HK-2 (cell line): Measurements from ENCODE around the gene CDX1.

Experiments
- DNase-seq: peaks from one replicate; pipeline ENCODE4 v3.0.0-alpha.2; 2018; ENCODE audit not compliant: unreplicated experiment

CDX1 gene

DNA sequence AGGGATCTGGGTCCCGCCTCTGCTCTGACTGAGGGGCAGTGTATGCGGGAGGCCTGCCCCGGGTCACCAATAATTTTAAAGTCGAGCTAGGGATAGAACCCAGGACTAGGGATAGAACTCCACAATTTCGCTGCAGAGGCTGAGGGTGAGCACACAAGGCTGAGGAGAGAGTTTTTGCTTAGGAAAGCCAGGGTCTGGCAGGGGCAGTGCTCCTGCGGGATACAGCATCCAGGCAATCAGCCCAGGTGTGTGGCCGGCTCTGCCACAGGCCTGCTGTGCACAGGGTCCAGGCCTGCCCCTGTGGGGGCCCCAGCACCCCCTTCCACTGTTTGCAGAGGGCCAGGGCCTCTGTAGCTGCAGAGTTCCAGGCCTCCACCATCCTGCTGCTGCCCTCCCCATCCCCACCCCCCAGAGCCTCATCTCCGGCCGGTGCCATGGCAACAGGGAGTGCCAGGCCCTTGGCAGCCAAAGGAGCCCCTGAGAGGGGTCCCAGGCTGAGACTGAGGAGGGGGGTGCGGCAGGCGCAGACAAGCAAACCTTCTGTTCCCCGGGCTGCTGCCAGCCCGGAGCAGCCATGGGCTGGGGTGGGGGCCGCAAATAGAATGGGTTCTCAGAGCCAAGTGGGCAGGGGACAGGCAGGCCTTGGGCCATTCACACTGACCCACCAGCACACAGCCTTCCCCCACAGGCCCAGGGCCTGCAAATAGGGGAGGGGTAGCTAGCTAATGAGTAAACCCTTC, 19.5 kb upstream of the CDX1 start:
- DNase-seq = no peak

DNA sequence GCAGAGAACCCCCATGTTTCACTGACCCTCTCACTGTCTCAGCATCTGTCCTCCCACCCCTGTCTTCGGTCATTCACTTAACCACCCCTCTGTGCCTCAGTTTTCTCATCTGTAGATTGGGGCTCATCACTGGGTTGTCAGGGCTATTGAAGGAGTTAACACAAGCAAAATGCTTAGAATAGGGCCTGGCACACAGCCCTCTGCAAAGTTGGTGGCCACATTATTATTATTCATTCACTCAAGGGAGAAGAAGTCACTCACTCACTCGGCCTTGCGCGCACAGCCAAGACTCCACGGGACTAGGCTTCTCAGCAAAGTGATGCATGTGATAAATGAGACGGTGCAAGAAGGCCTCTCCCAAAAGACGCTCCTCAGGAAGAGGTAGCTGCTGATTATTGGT, 18.9 kb upstream of the CDX1 start:
- no peak for DNase-seq

DNA sequence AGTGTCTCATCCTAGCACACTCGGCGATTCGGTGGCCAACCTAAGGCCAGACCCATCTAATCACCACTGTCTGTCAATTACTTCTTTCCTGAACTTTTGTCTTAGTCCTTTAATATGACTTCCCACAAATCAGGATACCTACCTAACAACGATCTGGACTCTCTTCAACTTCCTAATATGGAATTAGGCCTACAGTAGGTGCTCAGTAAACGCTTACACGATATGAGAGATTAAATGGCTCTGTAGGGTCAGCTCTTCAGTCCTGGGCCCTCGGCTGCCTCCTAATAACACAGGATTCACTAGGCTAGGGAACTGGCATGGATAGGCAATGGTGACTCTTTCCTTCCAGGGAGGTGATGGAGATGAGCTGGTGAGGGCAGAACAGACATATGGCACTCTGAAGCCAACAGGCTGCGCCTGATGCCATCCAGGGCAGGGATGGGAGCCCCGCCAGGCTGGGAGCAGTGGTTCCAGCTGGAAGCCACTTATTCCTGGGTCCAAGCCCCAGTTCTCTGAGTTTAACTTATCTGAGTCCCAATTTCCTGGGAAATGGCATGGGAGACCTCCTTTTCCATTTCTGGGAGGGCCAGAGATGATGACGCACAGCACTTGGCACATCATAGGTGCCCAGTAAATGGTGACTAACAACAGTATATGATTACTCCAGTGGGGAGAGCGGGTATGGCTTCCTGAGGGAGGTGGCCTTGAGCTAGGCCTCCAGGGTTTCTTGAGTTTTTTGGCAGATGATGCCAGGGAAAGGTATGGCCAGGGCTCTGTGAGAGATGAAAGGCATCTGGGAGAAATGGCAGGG, 18.3 kb upstream of the CDX1 start:
- no peak for DNase-seq

DNA sequence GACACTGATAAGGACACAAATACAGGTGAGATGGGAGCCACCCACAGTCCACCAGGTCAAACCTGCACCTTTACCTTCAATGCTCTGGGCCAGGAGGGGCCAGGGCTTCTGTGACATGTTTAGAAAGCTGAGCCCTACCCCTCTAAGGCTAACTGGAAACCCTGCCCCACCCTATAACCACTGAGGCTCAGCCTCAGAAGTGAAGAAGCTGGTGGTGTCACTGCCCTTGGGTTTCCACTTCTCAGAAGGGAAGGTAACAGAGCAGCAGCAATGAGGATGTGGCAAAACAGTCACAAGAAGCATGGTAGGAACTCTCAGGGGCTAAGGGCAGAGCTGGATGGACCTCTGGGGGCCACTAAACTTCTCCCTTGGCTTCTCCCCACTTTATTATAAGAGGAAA, 17.0 kb upstream of the CDX1 start:
- no peak for DNase-seq

DNA sequence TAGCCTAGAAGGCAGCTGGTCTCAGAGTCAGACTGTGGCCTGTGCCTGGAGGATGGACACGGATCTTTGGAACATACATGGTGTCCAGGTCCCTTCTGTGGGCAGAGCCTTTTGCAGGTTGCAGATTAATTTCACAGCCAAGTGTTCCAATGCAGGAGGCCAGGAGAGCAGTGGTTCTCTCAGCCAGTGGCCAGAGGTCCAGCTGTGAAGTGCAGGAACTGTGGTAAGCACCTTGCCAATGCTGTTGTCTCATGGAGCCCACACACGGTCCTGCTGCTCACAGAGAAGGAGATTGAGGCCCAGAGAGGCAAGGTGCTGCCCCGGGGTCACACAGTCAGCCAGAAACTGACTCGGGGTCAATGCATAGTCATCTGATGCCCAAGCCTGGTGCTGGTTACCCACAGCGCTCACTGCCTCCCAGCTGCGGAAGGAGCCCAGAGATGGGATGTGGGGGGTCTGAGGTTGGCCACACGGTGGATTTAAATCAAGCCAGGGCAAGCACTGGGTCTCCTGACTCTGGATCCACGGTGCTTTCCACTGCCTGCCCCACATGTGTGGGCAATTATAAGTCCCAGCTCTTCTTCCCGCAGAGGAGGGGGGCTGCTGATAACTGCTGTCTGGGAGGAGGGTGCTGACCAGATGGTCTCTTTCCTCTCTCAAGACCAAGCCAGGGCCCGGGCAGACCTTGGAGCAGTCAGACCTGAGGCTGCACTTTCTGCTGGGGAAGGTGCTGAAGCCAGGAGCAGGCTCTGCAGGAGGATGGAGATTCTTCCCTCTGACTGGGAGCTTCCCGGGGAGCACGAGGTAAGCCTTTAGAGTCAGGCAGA, 13.7 kb upstream of the CDX1 start:
- DNase-seq = no peak

DNA sequence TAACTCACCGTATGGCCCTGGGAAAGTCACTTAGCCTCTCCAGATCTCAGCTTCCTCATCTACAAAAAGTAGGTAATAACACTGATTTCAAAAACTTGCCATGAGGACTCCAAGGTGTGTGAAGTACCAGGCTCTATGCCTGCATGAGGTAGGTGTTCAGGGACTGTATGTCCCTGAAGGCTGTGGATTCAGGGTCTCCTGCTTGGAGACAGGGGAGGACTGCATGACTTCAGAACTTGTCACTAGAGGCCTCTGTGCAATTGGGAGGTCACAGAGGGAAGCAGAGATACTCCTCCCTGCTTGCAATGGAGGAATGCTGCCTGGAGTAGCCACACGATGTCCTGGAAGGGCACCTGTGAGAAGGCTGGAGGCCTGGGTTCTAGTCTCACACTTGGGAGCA, 13.1 kb upstream of the CDX1 start:
- DNase-seq = no peak

DNA sequence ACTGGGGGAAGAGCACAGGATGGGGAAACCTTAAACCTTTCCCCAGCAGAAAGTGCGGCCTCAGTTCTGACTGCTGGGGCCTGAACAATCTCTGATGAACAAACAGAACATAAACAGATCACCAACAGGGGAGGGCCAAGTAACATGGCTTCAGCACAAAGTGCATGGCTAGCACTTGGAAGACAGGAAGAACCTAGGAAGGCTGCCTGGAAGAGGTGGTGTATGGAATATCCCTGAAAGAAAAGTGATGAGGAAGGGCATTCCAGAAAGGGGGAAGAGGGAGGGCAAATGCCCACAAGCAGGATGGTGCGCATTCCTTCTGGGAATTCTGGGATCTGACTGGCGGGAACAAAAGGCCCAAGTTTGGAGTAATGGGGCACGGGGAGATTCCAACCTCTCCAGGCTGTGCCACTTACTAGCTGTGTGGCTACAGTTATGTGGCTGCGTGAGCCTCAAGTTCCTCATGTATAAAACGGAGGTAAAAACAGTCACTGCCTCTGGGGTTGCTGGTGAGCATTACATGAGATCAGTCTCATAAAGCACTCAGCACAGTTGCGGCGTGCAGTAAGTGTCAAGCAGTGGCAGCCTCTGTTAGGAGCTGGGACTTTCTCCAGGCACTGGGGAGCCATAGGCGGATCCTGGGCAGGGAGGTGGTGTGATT, 12.5 kb upstream of the CDX1 start:
- no peak for DNase-seq

DNA sequence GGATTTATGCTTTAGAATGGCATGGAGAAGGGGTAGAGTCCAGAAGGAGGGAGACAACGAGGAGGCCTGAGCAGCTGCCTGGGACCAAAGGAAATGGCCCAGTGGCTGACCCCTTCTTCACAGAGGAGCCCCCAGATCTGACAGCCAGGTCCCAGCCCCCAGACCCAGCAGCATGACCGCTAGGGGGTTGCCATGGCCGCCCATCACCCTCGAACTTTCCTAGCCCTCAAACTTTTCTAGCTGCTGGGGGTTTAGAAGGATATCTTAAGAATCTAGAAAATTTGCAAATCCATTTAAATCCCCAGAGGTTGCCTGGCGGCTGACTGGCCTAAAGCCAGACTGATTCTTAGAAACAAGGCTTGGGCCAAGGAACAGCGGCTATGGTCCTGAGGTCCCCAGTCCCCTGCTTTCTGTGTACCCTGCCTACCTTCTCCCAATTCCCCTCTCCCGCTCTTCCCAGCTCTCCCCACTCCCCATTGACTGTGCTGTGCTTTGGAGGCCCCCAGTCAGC, 11.9 kb upstream of the CDX1 start:
- no peak for DNase-seq

DNA sequence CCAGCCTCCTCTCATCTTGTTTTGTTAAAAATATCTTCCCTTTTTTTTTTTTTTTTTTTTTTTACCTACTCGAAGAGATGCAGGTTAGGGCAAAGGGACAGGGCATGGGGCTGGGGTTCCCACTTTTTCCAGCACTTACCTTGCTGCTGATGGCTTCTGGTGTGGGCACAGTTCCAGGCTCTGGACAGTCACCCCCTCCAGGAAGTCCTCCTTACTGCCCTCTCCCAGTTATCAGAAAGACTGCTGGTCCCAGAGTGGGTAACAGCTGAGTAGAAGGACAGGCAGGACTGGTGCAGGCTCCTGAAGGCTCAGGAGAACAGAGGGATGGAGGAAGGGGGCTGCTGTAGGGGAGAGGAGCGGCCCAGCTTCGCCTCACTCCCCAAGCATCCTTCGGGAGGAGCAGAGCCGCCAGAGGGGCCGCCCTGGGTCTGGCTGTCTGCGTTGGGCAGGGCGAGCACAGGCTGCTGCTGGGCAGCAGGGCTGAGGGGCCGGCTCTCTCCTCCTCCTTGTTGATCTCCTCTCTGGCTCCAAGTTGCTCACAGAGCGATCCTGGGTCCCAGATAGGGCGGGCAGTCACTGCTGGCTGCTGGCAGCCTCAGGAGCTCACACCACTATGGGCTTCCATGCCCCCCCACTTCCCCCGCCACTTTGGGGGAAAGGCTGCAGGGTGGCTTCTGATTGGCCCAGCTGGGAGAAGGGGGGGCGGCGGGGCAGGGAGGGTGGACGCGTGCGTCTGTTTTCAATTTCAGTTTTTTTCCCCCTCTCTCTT, 11.1 kb upstream of the CDX1 start, which contains the start of gene PDGFRB:
Gene PDGFRB (minus strand): TSS at position 588 of the 769 bp plus-strand sequence. CDS start 18,798 bp downstream, outside the sequence.
- no peak for DNase-seq

DNA sequence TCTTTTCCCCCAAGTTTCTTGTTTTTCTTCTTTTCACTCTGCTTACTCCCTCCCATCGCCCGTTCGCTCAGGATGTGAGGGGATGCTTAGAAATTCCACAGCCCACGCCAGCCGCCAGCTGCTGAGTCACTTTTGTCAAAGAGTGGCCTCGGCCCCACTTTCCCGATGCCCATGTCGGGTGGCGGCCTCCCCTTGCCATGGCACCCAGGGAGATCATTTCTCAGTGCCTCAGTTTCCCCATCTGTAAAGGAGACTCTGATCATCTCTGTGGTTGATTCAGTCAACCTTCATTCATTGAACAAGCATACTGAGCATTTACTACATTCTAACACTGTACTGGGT, 10.6 kb upstream of the CDX1 start:
- no peak for DNase-seq

DNA sequence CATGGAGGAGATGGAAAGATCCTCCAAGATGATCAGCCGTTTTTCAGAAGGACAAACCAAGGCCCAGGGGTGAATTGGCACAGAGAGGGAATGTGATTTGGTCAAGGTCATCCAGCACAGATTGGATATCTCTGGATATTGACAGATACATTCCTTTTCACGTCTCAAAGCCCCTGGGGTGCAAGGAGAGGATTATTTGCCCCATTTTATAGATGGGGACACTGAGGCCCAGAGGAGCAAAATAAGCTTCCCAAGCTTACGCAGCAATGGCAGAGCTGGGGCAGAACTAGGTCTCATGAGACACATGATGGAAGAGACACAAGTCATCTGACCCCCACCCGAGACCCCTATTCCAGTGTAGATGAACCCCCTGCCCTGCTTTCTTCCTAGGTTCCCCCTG, 10.0 kb upstream of the CDX1 start:
- no peak for DNase-seq

DNA sequence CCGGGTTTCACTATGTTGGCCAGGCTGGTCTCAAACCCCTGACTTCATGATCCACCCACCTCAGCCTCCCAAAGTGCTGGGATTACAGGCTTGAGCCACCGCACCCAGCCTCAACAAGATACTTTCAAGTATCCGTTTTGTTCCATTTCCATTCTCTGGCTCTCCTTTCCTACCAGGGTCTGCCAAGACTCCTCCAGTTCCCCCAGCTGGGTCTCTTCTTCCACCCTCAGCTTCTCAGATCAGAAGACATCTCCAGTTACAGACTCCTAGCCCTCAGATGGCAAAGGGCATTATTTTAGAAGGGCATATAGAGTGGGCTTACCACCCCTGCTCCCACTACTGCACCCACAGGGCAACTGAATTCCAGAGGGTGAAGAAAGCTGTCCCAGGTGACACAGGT, 9.4 kb upstream of the CDX1 start:
- DNase-seq = no peak

DNA sequence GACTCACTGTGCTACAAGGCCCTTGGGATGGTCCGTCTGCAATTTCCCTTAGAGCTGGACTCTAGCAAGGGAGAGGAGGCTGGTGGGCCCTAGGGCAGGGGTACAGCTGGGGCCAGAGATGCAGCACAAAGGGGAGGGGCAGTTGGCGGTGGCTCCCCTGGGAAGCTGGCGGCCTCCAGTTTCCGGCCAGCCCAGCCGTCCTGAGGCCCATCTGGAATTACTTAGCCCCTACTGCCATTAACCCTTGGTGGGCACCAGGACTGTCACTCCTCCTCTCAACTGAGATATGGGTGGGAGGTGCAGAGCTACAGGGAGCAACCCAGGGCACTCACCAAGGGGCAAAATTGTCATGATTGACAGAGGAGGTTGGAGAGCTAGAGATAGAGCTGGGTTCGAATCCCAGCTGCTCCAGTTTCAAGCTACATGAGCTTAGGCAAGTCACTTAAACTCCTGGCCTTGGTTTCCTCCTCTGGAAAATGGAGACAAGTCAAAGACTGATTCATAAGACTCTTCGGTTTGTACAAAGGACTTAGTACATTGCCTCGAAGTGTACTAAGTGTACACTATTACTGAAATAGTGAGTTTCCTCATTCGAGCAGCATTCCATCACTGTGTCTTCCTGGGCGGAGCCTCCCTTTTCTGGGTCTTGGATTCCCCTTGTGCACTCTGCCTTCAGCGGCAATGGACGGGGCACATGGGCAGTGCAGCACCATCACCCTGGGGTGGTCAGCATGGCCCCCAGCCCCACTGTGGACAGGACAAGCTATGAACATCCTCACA, 8.2 kb upstream of the CDX1 start:
- DNase-seq = no peak

DNA sequence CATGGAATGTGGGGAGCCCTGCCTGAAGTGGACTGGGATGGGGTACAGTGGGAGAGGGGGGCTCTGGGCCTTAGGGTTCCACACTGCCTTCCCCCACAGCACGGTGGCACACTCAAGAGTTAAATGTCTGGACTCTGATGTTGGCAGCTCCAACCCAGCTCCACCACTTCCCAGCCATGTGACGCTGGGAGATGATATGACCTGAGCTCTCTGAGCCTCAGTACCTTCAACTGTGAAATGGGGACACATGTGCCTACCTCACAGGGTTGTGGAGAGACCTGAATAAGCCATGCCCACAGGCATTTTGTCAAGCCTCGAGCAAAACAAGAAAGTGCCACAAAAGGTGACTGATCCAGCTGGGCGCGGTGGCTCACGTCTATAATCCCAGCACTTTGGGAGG, 7.5 kb upstream of the CDX1 start:
- no peak for DNase-seq

DNA sequence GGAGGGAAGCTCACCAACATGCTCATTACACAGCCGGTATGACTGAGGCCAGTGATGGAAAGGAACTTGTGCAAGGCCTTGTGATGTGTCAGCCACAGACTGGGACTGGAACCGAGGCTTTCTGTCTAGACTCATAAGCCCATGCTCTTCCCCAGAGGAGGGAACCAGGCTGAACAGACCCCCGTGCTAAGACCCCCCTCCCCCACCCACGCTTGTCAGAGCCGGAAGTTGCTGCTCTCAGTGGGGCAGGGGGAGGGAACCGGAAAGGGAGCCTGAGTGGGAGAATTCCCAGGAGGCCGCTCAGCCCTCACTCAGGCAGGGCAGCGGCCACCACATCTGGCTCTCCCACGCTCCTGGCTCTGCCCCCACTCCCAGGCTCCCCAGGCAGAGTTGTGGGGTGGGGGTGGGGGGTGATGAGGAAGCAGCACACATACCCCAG, 6.8 kb upstream of the CDX1 start:
- no peak for DNase-seq

DNA sequence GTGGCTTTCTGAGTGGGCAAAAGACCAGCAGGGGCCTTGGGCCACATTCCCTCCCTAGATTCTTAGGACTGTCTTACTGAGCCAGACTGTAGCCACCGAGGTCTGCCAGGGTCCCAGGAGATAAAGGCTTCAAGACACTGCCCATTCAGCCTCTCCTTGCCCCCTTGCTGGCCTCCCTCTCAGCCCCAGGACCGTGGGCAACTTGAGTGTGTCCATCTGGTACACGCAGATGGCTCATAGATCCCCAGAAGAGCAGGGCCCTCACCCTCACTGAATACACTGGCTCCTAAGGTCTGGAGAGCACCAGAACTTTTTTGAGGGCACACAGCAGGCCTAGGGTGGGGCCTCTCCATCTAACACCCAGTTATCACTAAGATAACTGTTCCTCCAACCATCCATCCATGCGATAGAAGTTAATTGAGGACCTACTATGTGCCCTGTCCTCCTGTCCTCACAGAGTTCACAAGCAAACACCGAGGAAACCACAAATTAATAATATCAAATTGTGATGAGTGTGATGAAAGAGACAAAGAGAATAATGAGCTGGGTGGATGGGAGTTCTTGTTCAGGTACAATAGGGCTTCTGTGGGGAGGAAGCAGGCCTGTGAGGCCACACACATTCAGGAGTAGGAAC, 6.0 kb upstream of the CDX1 start:
- no peak for DNase-seq

DNA sequence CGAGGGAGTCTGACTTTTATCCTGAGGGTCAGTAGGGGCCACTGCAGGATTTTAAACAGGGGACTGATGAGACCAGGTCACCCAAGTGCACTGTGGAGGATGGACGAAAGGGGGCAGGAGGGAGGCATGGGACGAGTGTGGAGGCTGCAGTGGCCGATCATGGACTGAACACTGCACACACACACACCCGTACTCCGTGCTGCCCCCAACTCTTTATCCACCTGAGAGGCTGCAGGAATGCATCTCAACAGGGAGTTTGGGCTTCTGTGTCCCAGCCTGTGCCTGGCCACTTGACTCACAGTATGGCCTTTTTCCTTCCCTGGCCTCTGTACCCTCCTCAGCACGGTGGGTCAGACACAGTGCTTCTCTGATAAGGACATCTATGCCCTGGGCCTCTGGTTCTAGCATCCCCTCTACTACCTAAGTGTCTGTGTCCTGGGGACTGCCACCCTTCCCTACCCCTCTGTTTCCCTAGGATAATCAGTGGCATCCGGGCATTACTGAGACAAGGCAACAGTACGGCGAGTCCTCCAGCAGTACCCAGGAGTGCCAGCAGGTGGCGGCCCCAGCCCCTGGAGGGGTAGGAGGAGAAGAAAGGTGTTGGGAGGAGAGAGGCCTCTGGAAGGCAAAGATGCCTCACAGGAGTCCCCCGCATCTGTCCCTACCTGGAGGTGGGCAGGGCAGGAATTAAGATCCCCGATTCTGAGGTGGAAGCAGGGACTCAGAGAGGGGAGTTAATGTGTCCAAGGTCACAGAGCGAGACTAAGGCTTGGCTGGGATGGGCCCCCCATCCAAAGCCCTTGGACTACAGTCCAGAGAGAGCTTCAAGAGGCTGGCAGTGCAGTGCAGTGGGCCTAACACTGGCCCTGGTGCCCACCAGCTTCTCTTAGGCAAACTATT, 5.1 kb upstream of the CDX1 start:
- peak; percentile 74 for DNase-seq

DNA sequence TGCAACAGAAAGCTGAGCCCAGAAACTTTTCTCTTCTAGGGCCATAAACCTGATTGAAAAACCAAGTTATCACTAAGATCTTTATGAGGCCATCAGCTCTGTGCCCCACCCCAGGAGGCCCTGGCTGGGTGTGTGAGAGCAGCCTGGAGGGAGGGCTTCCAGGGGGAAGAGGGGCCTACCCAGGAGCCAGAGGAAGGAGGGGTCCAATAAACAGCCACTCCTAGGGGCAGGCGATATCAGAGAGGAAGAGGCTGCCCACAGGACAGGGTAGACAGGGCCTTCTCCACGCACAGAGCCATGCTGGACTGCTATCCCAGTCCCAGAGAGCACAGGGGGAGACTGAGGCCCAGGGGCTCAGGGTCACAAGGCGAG, 4.5 kb upstream of the CDX1 start:
- no peak for DNase-seq

DNA sequence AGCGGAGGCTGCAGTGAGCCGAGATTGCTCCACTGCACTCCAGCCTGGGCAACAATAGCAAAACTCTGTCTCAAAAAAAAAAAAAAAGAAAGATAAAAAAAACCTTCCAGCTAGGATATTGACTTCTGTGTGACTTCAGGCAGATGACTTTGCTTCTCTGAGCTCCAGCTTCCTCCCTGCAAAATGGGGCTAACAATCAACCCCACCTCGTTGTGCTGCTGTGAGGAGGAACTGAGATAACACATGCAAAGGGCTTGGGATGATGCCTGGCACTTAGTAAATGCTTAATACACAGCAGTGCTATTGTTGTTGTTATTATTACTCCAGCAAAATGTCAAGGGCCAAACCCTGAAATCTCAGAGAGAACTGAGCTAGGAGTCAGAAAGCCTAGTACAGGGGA, 3.5 kb upstream of the CDX1 start:
- no peak for DNase-seq
